Hepatocyte (in vitro differentiated cells): ENCODE measurements around the gene TENT5C.

ENCODE experiments used
- EZH2 ChIP-seq: fragments of 200-600 bp; sonication (generic); IDR thresholded peaks from 2 replicates; pipeline ENCODE4 v1.6.1; 2016; ENCODE audit warnings: antibody characterized with exemption, mild to moderate bottlenecking, borderline replicate concordance
- TF ChIP-seq, protein P1 (sequence below): fragments of 200-600 bp; sonication (generic); IDR thresholded peaks from 2 replicates; pipeline ENCODE4 v1.5.1; 2016; ENCODE audit warnings: antibody characterized with exemption, mild to moderate bottlenecking; ENCODE audit not compliant: poor library complexity

DNA sequence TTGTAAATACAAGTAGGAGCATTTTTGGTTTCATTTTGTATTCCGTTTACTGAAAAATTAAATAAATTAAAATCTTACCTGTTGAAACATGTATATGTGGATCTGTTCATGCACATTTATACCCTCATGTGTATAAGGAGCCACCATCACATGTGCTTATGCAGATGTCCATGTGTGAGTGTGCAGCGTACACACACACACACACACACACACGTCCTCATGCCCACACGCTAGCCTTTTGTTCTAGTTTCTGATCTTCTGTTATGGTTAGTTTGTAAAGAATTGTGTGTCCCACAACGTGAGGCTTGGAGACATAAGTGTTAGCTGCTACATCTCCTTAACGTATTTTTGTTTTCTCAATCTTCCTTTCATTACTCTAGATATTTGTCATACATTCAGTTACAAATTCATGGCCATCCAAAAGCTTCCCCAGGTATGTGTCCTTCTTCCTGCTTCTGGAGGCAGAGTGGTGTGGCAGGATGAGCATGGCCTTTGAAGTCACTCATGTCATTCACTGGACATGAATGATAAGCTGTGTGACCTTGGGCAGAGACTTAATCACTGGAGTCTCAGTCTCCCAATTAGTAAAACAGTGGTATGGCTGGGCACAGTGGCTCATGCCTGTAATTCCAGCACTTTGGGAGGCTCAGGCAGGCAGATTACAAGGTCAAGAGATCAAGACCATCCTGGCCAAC, 54.6 kb downstream of the TENT5C start:
- TF ChIP-seq, protein P1, sequence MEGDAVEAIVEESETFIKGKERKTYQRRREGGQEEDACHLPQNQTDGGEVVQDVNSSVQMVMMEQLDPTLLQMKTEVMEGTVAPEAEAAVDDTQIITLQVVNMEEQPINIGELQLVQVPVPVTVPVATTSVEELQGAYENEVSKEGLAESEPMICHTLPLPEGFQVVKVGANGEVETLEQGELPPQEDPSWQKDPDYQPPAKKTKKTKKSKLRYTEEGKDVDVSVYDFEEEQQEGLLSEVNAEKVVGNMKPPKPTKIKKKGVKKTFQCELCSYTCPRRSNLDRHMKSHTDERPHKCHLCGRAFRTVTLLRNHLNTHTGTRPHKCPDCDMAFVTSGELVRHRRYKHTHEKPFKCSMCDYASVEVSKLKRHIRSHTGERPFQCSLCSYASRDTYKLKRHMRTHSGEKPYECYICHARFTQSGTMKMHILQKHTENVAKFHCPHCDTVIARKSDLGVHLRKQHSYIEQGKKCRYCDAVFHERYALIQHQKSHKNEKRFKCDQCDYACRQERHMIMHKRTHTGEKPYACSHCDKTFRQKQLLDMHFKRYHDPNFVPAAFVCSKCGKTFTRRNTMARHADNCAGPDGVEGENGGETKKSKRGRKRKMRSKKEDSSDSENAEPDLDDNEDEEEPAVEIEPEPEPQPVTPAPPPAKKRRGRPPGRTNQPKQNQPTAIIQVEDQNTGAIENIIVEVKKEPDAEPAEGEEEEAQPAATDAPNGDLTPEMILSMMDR, result no peak
- no peak for TF ChIP-seq EZH2
